Keratinocyte (primary cell): ENCODE results near the gene KRTAP10-11. TPM values are rescaled to one million over a fixed set of nuclear protein-coding genes. Genes with fewer than 3 reads are reported as not detected.

ENCODE experiments used
- DNase-seq: peaks from one replicate; pipeline ENCODE4 v3.0.0-alpha.2; 2011; ENCODE audit warnings: low read depth, missing footprints, low spot score
- FAIRE-seq: peaks from 2 replicates; lab custom pipeline; 2011; peaks lifted over from hg19 to GRCh38; lab: Jason Lieb, UNC
- H2AFZ ChIP-seq: 2 replicates; pipeline ENCODE4 v1.6.0; 2012; ENCODE audit warnings: low read length, control low read depth, inconsistent platforms; ENCODE audit not compliant: control insufficient read depth
- H3K27ac ChIP-seq: 2 replicates; pipeline ENCODE4 v1.5.1; 2011; ENCODE audit warnings: low read length; ENCODE audit not compliant: control insufficient read depth, insufficient read depth
- H3K27me3 ChIP-seq: 3 replicates; pipeline ENCODE4 v1.6.0; 2011; ENCODE audit warnings: low read length; ENCODE audit not compliant: control insufficient read depth, insufficient read depth; ENCODE audit errors: extremely low read depth
- H3K36me3 ChIP-seq, 2 experiments: 2 replicates in 1 of 2; 3 replicates in 1 of 2; pipeline ENCODE4 v1.5.1; 2011; ENCODE audit warnings: low read length in 2 of 2, mild to moderate bottlenecking in 1 of 2; ENCODE audit not compliant: control insufficient read depth in 2 of 2, insufficient read depth in 2 of 2; ENCODE audit errors: extremely low read depth in 1 of 2
- H3K4me1 ChIP-seq: 3 replicates; pipeline ENCODE4 v1.5.1; 2011; ENCODE audit warnings: low read length; ENCODE audit not compliant: control insufficient read depth, insufficient read depth; ENCODE audit errors: extremely low read depth
- H3K4me2 ChIP-seq: 3 replicates; pipeline ENCODE4 v1.6.0; 2011; ENCODE audit warnings: low read depth, low read length; ENCODE audit not compliant: control insufficient read depth, insufficient read depth; ENCODE audit errors: extremely low read depth
- H3K4me3 ChIP-seq, 3 experiments: fragments of 200-600 bp in 1 of 3; sonication (generic) in 1 of 3; 2 replicates in 2 of 3; 3 replicates in 1 of 3; pipeline ENCODE4 v1.5.1; 2011 to 2016; ENCODE audit warnings: low read length in 3 of 3, mild to moderate bottlenecking in 3 of 3, control low read depth in 2 of 3, inconsistent platforms in 1 of 3, low read depth in 1 of 3, mixed read lengths in 1 of 3, mixed run types in 1 of 3, moderate library complexity in 1 of 3; ENCODE audit not compliant: control insufficient read depth in 2 of 3, insufficient read depth in 2 of 3; ENCODE audit errors: extremely low read depth in 1 of 3
- H3K79me2 ChIP-seq: 2 replicates; pipeline ENCODE4 v1.6.0; 2012; ENCODE audit warnings: low read length; ENCODE audit not compliant: control insufficient read depth, insufficient read depth
- H3K9ac ChIP-seq: 3 replicates; pipeline ENCODE4 v1.6.0; 2011; ENCODE audit warnings: low read length; ENCODE audit not compliant: control insufficient read depth, insufficient read depth; ENCODE audit errors: extremely low read depth
- H3K9me1 ChIP-seq: 3 replicates; pipeline ENCODE4 v1.6.0; 2011; ENCODE audit warnings: low read length; ENCODE audit not compliant: control insufficient read depth, insufficient read depth; ENCODE audit errors: extremely low read depth
- H3K9me3 ChIP-seq: 2 replicates; pipeline ENCODE4 v1.5.1; 2012; ENCODE audit warnings: low read depth, low read length; ENCODE audit not compliant: control insufficient read depth
- H4K20me1 ChIP-seq: 3 replicates; pipeline ENCODE4 v1.6.0; 2011; ENCODE audit warnings: low read length; ENCODE audit not compliant: control insufficient read depth, insufficient read depth; ENCODE audit errors: extremely low read depth
- CTCF ChIP-seq, 3 experiments: IDR thresholded peaks in 1 of 3; conservative IDR thresholded peaks in 1 of 3; optimal IDR thresholded peaks in 1 of 3; 2 replicates in 2 of 3; 3 replicates in 1 of 3; pipeline versions ENCODE3 to v1.5.1; 2011; ENCODE audit warnings: low read length in 3 of 3, mild to moderate bottlenecking in 3 of 3, moderate library complexity in 2 of 3, control low read depth in 1 of 3, inconsistent platforms in 1 of 3; ENCODE audit not compliant: insufficient read depth in 2 of 3; ENCODE audit errors: extremely low read depth in 1 of 3
- EZH2 ChIP-seq: IDR thresholded peaks from one replicate; pipeline ENCODE4 v1.6.1; 2012; ENCODE audit warnings: inconsistent platforms, mild to moderate bottlenecking, low read length, moderate library complexity
- dilution Hi-C: fragments of 300-500 bp; cut with MboI; formaldehyde crosslinking; loops from one replicate; pipeline ENCODE4 v1.7.0; 2020; ENCODE audit warnings: low sequenced_read_pairs; ENCODE audit not compliant: extremely low pct_ligation_motif_present
- polyA plus RNA-seq, 5 experiments: library from polyadenylated mRNA; depleted of rRNA in 3 of 5; stranded (reverse) in 3 of 5; stranded (forward) in 1 of 5; unstranded in 1 of 5; fragments of >200 nt; gene quantifications; 1 replicate in 1 of 5; 2 replicates in 3 of 5; 3 replicates in 1 of 5; pipeline versions ENCODE4 v1.2.1 to v1.2.3, GENCODE V29; 2011 to 2012; ENCODE audit warnings: missing spikeins in 2 of 5, low read depth in 1 of 5, low replicate concordance in 1 of 5

The KRTAP10-11 gene
- polyA plus RNA-seq, 1 donor (not counting 4 experiments of a cell fraction or from before 2014, with no cell fraction given) = not detected

- no peak overlapping the region for H3K4me3 ChIP-seq
- no peaks in the 10 kb centered on the region for H3K9me1 ChIP-seq
- no peaks in the 10 kb centered on the region for H4K20me1 ChIP-seq
- no peak overlapping the region for H2AFZ ChIP-seq
- no peak overlapping the region for H3K27ac ChIP-seq
- FAIRE-seq = no peak
- H3K4me1 ChIP-seq = no peaks in the 10 kb centered on the region
- peaks cover 6% of the 10 kb centered on the region for H3K27me3 ChIP-seq
- H3K9me3 ChIP-seq = no peaks in the 10 kb centered on the region
- H3K36me3 ChIP-seq = no peaks in the 10 kb centered on the region
- dilution Hi-C loops = no loop called here
- no peaks in the 10 kb centered on the region for H3K79me2 ChIP-seq
- DNase-seq = no peak
- TF ChIP-seq EZH2 (no peak), CTCF (optimal IDR thresholded peaks at IDR 0.05 in 1 of 3, IDR thresholded peaks at IDR 0.05 in 1 of 3, conservative IDR thresholded peaks at IDR 0.05 in 1 of 3; ENCODE audit: extremely low read depth in 1 of 3, insufficient read depth in 2 of 3, low read length in 3 of 3) (no peak)
- no peak overlapping the region for H3K4me2 ChIP-seq
- H3K9ac ChIP-seq = no peak overlapping the region
These were observed 25.7 kb downstream of the KRTAP10-11 start for GRCh38 chr21:44671911-44672310.

- dilution Hi-C loops = no loop called here
- no peak for FAIRE-seq
- H3K9me3 ChIP-seq = no peaks in the 10 kb centered on the region
- no peak overlapping the region for H3K4me2 ChIP-seq
- no peaks in the 10 kb centered on the region for H3K79me2 ChIP-seq
- no peaks in the 10 kb centered on the region for H3K4me1 ChIP-seq
- peaks cover 2% of the 10 kb centered on the region for H3K27me3 ChIP-seq
- H4K20me1 ChIP-seq = no peaks in the 10 kb centered on the region
- no peak overlapping the region for H3K27ac ChIP-seq
- no peak overlapping the region for H2AFZ ChIP-seq
- no peaks in the 10 kb centered on the region for H3K36me3 ChIP-seq
- no peaks in the 10 kb centered on the region for H3K9me1 ChIP-seq
- TF ChIP-seq CTCF (optimal IDR thresholded peaks at IDR 0.05 in 1 of 3, IDR thresholded peaks at IDR 0.05 in 1 of 3, conservative IDR thresholded peaks at IDR 0.05 in 1 of 3; ENCODE audit: extremely low read depth in 1 of 3, insufficient read depth in 2 of 3, low read length in 3 of 3) (no peak), EZH2 (no peak)
- H3K9ac ChIP-seq = no peak overlapping the region
- no peak overlapping the region for H3K4me3 ChIP-seq
- no peak for DNase-seq
These were observed 31.7 kb downstream of the KRTAP10-11 start for GRCh38 chr21:44677881-44678280.
